Raji (cell line): ENCODE results near the gene ZNF23.

Experiments
- POLR2A ChIP-seq: IDR thresholded peaks from 2 replicates; pipeline ENCODE4 v1.6.1; 2011; ENCODE audit warnings: low read depth, low read length, control low read depth; ENCODE audit not compliant: insufficient read depth

The ZNF23 gene

DNA sequence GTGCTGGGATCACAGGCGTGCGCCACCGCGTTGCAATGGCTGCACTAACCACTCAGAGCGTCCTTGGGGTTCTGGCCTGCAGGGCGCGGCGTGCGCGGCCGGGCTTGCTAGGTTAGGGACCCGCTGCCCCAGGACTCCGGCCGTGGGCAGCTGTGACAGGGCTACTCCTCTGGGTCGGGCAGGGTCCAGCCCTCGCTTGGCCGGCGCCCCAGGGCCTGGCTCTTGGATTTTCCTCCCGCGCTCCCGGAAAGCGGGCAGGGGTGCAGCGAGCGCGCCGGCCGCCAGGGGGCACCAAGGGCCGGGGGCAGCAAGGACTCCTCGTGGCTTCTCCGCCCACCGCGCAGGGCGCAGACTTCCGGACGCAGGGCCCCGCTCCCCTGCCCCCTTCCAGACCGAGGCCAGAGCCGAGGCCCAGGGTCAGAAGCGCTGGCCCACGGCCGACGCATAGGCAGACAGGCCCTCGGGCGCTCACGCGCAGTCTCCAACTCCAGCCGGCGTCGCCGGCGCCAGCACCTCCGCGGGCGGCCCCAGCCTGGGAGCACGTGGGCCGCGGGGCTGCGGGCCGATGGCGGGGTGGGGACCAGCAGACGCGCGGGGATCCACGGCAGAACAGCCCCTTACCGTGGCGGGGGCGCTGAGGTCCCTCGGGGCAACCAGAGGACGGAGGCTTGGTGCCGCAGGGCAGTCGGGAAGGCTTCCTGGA is 20.5 kb downstream of the ZNF23 start:
- TF ChIP-seq POLR2A, result no peak

DNA sequence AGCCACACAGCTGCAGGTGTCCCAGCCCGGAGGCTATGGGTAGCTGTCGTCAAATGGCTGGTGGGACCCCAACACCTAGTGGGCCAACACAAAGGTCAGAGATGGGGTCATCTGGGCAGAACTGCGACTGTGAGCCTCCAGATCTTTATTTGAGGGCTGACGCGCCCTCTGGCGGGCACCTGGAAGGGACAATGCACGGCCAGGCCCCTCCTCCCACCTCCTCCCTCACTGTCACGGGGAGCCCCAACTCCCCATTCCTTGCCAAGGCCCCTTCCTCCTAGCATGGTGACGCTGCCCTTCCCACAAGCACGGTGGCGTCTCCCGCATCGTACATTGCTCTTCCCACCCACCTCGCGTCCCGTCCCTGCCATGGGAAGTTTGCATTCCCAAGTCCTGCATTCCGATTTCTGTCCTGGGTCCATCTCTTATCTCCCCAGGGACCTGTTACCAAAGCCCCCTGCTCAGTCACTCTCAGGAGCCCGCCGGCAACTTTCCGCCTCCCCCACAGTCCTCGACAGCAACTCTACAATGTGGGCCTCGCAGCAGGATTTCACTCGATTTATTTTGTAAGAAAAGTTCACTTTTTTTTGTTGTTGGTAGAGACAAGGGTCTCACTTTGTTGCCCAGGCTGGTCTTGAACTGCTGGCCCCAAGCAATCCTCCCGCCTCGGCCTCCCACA is 21.2 kb downstream of the ZNF23 start:
- TF ChIP-seq POLR2A, result no peak

DNA sequence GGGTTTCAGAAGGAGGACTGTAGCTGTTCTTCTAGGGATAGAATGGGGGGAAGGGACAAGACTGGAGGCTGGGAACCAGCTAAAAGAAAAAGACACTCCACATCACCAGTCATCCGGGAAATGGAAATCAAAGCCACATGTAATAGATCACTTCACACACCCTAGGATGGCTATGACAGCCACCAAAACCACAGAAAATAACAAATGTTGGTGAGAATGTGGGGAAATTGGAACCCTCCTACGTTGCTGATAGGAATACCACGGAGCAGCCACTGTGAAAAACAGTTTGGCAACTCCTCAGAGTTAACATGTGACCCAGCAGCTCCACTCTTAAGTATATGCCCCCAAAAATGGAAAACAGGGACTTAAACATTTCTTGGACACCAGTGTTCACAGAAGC is 22.5 kb downstream of the ZNF23 start:
- no peak for TF ChIP-seq POLR2A

DNA sequence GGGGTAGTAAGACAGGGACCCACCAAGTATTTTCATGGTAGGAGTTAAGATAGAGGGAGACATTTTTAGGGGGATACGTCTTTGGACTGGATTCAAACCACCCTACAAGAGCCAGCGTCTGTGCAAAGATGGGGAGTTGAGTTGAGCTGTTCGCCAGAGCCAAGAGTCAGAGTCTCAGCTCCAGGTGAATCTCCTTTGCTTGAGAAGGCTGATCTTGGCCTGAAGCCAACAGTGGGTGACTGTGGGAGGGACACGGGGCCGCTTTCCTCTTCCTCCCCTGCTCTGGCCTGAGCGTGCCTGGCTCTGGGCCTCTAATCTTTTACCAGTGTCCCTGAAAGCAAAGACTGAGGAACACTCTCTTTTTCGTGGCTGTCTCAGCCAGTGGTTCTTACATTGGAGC is 25.6 kb downstream of the ZNF23 start:
- no peak for TF ChIP-seq POLR2A

DNA sequence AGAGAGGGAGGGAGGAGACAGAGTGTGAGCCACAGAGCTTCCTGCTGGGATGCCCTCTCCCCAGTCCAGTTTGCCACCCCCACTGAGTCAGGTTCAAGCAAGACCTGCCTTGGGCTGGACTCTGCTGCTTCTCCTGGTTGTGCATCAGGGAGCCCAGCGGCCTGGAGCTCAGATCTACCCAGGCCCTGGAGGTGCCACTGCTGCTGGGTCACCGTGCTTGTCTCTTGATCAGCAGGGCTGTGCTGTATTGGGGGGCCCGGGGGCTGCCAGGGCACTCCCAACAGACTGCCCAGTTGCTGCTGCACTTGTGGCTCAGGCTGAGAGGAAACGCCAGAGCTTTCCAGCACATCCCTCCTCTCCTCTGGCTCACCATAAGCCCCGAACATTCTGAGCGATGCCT is 29.1 kb downstream of the ZNF23 start:
- no peak for TF ChIP-seq POLR2A

DNA sequence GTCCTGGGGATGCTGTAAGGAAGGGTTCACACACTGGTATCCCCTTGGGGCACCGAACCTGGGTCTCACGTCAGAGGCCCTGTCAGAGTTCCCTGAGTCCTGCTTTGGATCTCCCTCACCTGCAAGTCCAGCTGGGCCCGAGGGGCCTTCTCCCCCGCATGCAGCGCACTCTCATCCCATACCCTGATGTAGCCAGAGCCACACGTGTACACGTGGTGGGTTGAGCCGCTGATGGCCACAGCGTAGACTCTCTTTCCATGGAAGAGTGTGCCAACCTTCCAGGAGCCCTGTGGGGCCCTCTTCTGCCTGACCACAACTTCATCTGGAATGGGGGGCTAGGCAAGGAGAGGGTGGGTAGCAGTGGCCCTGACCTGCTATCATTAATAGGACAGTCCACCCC is 30.1 kb downstream of the ZNF23 start:
- no peak for TF ChIP-seq POLR2A

DNA sequence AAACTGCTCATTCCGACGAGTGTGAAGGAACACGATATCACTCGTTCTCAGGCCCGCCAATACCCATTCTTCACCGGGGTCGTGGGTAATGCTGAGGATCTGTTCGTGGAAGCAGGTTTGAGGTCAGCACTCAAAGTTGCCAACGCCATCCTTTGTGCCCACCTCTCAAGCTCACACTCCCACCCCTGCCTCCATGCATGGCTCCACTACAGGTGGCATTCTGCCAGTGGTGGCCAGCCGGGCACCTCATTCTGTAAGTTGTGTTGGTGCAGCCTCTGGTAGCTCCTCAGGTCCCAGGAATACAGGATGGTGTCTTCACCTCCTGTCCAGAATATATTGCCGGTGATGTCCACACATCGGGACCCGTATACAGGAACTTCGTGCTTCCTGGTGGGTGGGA is 30.9 kb downstream of the ZNF23 start:
- no peak for TF ChIP-seq POLR2A

DNA sequence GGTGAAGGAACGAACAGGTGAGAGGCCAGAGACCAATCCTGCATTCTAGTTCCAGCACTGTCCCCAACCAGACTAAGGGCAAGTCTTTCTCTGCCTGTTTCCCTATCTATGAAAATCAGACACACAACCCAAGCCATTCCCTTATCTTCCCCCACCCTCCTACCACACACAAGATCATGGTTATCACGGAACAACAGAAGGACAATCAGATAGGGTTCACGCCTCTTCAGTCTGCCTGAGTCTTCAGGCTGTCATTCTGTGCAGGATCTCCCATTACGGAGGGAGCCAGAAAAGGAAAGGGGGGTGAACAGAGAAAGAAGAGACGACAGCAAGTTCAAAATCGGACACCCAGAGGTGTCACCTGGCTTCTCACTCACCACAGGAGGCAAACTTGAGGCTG is 31.3 kb downstream of the ZNF23 start:
- no peak for TF ChIP-seq POLR2A

DNA sequence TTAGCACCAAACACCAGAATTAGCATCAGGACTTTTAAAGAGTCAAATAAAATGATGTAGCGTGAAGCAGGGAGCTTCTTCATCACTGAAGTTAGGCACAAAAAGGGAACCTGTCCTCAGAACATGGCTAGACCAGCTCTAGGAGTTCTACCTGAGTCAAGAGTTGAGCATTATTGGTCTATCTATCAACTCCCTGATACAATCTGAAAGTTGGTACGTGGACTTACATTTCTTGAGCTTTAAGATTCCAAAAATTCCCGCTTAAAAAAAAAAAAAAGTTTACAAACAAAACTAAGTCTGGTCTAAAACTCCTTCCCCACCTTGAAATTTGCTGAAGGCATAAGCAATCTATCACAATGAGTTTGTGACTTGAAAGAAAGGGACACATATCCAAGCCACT is 32.5 kb downstream of the ZNF23 start:
- TF ChIP-seq POLR2A, result no peak

DNA sequence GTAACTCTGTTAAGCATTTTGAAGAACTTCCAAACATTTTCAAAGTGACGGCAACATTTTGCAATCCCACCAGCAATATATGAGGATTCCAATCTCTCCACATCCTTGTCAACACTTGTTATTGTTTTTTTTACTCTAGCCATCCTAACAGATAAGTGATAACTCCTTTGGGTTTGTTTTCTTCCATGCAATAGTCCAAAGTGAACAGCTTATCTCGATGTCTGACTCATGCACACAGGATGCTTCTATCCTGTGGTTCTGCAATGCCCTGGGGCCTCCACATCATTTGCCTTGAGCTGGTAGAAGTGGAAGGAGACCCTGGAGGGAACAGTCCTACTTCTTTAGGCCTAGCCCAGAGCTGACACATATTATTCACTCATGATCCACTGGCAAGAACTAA is 33.2 kb downstream of the ZNF23 start:
- no peak for TF ChIP-seq POLR2A

DNA sequence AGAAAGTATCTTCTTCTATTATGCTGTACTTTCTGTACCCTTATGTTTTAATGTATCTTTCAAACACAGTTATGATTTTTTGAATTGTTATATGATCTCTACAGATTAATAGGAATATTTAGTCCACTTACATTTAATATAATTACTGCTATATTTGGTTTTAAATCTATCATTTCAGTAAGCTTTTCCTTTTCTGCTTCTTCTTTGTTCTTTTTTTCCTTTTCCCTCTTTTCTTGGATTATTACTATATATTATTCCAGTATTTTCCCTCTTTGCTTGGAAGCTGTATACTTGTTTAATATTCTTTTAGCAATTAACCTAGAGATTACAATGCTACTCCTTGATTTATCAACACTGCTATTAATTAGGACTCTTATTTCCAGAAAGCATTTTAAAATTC is 33.7 kb downstream of the ZNF23 start:
- TF ChIP-seq POLR2A, result no peak

DNA sequence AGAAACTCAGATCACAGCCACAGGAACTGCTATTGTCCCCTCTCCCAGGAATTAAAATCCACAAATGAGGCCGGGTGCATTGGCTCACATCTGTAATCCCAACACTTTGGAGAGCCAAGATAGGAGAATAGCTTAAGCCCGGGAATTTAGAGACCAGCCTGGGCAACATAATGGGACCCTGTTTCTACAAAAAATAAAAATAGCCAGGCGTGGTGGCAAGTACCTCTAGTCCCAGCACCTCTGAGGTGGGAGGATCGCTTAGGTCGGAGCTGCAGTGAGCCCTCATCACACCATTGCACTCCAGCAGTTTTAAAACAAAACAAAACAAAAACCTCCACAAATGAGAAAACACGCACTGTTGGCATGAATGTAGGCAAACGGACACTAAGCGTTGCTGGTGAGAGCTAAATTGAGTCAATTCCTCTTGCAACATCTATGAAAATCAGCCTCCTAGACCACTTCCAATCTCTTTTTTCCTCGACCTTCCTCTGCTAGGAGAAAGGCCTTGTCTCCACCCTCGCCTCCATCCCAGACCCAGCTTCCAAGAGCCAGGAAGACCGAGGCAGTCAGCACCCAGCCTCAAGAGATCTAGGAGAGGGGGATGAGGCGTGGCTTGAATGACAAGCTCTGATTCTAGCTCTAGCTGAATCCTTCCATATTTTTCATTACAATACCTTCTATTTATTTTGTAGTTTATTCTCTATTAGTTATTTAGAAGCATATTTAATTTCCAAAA is 35.0 kb downstream of the ZNF23 start:
- no peak for TF ChIP-seq POLR2A

DNA sequence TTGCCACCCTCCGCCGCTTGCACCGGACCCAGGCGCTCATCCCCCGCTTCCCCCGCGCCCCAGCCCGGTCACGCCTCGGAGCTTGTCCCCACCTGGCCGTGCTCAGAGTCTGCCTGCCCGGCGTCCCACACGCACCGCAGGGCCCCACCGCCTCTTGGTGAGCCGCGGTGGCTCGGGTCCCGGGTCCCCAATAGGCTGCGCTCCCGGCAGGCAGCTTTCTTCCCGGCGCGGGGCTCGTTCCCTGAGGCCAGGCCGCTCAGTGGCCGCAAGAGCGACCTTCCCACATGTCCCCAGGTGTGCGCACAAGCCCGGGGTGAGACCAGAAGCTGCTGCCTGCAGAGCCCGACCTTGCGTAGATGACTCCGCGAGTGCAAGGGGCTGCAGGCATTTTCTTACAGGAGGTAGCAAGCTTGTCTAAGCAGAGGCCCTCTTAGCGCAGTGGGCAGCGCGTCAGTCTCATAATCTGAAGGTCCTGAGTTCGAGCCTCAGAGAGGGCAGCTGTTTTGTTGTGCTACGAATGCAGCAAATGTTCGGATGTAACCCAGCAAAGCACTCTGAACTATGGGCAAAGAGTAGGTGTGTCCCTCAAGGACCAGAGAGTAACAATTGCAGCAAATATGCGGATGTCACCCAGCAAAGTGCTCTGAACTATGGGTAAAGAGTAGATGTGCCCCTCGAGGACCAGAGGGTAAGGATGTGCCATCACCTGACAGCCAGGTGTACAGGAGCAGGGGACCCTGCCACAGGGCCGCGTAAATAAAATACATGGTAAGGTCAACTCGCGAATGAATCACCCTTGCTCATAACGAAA is 35.8 kb downstream of the ZNF23 start:
- TF ChIP-seq POLR2A, result no peak

DNA sequence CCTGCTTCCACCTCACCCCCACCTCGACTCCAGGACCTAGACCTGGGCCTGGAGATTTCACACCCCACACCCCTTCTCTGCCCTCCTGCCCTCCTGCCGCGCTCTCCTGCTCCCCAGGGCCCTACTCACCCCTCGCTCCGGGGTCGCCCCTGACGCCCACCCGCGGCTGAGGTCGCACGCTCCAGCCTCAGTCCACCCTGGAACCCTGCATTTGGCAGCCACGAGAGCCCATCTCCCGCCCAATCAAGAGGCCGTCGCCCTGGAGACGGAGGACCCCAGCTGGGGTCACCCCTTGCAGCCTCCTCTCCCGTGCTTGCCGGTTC is 36.3 kb downstream of the ZNF23 start:
- no peak for TF ChIP-seq POLR2A

DNA sequence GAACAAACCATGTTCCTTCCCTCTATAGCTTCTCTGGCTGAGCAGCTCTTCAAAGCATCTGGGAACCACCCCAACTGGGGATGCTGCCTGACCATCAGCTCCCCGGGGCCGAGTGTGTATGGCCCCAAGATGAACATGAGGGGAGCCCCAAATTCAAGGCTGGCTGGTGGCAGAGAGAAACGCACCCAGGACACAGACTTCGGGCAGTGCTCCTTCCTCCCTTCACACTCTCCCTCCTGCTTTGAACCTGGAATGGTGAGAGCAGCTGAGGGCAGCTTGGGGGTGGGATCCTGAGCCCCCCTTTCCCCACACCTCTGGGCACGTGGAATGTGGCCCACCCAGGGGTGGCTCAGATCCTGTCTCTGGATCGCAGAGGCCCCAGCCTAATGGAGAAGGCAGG is 37.4 kb downstream of the ZNF23 start:
- no peak for TF ChIP-seq POLR2A

DNA sequence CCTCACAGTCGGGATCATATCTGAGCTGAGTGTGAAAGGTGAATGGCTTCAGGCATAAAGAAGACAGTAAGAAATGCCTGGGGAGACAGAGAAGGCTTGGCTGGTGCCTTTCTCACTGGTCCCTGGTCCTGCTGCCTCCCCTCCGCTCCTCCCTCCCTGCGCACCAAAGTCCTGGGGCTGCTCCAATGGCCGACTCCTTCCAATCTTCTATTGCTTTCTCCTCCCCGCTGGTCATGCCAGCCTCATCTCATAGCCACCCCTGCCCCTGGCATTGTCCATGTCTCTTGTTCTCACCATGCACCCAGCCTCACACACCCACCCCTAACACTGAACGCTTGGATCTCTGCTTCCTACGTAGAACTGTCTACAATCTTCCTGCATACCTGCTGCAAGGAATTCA is 38.2 kb downstream of the ZNF23 start:
- no peak for TF ChIP-seq POLR2A

DNA sequence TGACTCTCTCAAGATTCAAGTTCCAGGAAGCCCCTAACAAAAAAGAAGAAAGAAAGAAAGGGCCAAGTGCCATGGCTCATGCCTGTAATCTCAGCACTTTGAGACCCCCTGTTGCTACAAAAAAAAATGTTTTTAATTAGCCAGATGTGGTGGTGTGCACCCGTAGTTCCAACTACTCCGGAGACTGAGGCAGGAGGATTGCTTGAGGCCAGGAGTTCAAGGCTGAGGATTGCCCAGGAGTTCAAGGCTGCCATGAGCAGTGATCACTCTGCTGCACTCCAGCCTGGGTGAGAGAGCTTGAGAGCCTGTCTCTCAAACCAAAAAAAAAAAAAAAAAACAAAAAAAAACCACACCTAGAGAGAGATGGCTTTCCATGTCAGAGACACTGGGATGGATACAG is 39.0 kb downstream of the ZNF23 start:
- no peak for TF ChIP-seq POLR2A
